HG02943 (cell line): Measurements from ENCODE around the gene STX16.

ENCODE experiments used
- ATAC-seq: cut with Tn5 transposase; IDR thresholded peaks from one replicate; pipeline ENCODE4 v1.9.1; 2021; ENCODE audit warnings: mild to moderate bottlenecking, low read depth, moderate library complexity; ENCODE audit not compliant: unreplicated experiment

Gene STX16

DNA sequence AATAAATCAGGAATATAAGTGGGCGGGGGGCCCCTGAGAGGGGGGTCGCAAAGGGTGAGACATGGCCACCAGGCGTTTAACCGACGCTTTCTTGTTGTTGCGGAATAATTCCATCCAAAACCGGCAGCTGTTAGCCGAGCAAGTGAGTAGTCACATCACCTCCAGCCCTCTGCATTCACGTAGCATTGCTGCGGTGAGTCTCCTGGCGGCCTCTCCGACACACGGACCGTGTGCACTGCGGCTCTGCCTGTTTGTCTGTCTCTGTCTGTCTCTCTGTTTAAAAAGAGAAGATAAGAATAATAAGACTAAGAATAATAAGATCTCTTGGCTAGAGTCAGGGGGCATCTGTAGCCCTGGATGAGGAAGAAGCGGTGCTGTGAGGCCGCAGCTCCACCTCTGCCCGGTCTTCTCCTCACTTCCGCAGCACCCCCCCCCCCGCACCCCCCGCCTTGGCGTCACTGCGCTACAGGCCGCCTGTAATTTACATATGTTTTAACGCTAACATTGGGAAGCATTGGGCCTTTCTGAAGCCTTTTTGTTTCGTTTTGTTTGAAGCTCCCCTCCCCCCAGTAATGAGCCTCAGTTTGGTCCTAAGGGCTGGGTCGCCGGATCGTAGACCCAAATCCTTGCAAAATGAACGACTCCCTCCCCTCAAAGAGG lies 993 bp downstream of the STX16 start:
- ATAC-seq: no peak

DNA sequence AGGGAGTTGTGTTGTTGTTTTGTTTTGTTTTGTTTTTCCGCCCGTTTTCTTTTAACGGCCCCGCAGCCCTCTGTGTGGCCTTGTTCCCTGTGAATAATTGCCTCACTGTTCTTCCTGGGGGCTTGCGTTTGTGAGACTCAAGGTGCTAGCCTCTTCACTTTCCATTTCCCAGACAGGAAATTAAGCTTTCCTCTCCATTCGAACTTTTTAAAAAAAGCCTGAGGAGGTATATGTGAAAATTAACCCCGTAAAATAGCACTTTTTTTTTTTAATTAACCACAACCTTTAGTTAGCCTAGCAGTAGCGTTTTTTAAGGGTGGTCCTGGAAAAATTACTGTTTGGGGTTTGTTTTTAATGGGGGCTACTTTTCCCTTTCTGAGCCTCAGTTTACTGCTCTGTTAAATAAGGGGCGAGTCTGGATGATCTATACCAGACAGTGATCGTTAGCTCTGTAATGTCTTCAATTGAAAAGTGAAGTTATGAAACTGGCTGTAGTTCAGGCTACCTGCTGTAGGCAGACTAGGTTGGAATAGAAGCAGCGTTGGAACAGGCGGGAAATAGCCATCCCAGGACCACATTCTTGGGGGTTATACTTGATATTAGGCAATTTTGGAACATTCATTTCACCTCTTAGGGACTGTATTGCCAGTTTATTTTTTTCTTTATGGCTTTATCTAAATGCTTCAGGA lies 1.7 kb downstream of the STX16 start:
- ATAC-seq: no peak

DNA sequence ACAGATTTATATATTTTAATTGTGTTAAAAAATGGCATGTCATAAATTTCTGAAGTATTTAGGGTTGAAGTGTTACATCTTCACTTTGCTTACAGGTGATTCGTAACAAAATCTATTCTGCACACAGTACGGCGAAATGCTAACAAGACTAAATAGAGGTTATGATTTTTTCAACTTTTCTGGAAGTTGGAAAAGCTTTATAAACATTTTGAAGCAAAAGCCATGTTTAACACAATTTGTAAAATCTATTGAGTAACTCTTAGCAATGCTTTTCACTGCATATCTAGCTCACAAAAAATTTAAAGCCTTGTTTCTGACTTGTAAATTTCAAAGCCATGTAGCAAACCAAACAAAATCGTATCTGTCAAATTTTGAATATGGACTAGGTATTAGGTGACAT lies 3.3 kb downstream of the STX16 start:
- ATAC-seq: no peak

DNA sequence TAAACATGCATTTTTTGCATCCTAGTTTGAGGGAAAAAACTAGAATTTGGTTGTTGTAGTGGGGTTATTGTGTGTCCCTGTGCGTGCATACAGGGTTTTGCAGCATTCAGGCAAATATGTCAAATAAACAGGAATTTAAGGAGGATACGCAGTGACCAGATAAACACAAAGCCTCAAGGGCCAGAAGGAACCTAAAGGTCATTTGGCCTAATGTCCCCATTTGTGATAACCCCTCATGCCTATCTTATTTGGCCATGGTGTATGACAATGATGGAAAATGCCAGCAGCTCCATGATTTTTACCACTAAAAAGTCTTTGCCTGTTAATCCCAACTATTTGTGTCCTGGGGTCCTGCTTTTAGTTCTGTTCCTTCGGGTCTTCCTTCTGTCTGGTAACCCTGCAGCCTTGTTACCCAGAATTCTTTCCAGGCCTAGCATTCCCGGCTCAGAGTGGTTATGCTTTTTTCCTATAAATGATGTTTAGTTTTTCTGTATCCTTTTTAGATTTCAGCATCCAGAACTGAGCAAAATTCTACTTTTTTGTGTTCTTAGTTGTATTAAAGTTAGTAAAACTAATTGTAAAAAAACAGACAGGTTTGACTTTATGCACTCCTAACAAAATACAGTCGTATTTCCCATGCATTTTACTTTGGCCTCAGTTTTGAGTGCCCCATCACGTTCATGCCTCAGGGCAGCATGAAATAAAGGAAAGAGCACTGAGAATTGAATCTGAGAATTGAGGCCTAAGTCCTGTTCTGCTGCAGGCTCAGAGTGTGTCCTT lies 4.4 kb downstream of the STX16 start:
- no peak for ATAC-seq

DNA sequence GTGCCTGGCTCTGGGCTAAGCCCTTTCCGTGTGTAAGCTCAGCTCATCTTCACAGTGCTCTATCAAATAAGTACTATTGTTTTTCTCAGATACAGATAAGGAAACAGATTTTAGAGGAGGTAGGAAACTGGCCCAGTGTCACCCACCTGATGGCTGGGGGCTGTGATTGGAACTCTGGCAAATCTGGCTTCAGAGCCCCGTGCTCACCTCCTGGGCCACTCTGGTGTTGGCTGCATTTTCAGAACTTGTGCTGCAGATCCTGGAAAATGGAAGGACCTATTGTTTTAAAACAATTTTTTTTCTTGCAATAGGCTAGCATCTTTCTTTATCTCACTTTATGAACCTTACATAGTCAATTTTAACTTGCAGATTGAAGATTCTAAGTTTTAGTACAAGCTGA lies 5.7 kb downstream of the STX16 start:
- ATAC-seq: no peak

DNA sequence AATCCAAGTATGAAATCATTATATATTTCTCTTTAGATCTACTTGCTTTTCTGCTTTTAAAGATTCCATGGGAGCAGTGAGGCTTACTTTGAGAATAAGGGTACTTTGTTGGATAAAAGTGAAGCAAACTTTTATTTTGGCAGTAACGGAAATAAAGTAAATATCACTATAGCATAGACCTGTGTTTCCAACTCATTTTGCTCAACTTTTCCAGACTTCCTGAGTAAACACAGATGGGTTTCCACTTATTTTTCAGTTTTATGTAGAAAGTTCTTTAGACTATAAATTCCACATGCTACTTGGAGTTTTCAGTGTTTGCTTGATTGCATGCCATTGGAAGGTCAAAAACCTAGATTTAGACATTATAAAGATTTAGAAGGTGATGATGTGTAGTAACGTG lies 6.2 kb downstream of the STX16 start:
- ATAC-seq: no peak

DNA sequence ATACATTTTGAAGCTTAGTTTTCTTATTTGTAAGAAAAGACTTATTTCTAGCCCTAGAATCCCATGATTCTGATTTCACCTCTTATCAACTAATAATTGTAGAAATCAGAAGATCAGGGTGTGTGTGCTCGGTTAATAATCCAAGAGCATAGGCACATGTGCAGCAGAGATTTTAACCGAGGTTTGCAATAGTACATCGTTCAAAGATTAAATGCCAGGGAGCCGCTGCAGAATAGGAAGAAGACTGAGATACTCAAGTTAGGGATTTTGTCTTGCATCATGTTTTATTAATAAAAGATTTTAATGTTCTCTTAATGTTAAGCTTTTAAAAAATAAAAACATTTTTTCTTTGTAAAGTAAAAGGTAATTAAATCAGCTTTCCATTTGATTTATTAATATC lies 6.9 kb downstream of the STX16 start:
- no peak for ATAC-seq

DNA sequence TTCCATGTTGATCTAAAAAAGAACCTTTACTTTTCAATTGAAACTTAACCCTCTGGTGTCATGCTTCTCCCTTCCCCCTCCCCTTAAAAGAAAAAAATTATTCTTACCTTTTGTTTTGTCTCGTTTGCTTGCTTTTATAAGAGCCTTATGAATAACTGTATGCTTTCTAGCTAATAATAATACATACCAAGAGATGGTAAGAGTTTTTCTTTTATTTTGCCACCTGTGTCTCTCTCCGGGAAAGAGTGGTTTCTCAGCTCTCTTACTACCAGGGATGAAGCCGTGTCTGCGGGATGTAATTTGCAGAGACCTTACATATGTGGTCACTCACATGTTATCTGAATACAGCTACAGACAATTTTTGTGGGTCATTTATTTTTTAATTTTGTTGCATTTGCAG lies 7.7 kb downstream of the STX16 start:
- ATAC-seq: no peak

DNA sequence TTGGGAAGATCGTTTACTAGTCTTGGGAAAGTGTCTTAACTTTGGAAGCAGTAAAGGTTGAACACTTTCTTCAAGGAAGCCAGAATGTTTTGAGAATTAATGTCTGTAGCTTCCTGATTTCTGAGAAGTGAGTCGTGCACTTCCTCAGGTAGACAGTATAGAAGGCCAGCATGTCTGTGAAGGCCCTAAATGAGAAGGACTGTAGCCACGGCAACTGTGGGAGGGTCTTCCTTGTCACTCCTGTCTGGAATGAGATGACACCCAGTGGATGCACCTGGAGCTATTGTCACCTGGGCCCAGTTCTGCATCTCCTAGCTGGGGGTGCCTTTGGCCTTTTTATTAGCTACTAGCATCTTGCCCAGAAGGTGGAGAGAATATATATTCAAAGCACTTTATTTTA lies 8.8 kb downstream of the STX16 start:
- ATAC-seq: no peak

DNA sequence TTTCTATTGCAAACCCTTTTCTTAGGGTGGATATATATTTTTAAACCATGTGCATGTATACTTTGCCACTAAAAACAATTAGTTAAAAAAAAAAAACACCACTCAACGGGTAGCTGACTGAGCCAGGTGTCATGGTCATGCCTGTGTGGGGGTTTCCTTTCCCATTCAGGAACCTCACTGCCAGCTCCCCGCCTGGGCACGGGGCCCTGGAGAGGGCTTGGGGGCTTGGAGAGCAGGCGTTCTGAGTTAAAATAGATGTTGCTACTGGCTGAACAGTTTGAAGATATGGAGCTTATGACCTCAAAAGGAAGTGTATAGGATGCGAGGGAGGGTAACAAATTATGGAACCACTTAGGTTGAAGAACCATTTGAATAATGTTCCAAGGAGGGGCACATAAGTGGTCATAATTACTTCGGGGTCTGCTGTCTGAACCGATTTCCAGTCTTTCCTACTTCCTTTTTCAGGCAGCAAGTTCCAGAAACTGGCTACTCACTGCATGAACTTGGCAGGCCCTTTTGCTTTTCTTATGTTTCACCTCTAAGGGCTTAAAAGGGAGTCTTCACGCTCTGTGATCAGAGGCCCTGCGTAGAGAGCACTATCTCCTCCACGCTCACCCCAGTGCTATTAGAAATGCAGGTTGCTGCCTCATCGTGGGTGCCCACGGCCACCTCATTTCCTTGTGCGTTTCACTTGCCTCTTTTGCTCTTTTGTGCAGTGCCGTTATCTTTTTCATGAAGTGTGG lies 9.9 kb downstream of the STX16 start:
- ATAC-seq: no peak

DNA sequence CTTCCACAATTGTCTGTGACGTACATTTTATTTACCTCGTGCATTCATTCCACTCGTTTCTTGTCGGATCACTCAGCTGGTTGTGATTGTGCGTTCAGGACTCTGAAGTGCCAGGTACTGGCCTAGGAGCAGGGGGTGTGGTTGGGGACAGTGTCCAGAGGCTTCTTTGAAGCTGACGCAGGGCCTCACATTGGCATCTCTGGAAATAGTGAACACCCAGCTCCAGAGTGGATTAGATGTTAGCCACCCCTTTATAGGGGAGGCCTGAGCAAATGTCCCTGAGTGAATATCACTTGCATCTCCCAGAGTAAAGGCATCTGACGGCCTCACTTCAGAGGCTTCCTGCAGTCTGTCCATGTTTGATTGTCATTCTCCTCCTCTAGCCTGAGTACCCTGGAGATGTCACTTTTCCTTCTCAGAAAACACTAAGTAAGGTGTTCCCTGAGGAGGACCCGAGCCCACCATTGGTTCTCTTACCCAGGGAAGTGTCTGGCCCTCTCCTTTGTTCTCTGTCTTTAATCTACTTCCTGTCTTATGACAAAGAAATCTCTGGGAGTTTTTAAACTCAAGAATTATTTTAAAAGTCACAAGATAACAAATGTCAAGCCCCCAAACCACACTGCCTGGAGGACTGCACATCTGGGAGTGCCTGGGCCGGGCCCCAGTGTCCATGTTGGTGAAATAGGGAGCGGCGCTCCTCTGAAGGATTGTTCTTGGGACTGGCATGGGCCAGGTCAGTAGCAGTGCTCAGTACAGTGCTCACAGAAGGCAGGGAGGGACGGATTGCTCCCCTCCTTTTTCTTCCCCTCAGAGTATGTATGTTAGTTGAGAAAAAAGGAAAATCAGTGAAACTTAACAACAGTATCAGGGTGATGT lies 10.8 kb downstream of the STX16 start:
- ATAC-seq: no peak

DNA sequence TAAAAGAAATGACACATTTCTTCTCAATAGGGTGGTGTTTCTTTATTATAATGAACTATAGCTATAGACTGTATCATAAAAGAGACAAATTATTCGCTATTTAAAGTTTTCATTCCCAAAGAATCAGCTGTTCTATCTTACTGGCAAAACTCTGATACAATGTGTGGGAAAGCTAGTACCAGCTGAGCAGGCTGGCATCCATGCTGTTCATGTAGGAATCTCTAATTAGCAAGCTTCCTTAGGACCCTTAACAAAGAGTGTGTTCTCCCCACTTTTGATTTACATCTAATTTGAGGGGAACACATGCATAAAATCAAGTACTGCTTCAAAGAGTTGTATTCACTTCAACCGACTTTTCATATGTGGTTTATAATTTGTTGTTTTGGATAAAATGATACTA lies 13.2 kb downstream of the STX16 start:
- no peak for ATAC-seq

DNA sequence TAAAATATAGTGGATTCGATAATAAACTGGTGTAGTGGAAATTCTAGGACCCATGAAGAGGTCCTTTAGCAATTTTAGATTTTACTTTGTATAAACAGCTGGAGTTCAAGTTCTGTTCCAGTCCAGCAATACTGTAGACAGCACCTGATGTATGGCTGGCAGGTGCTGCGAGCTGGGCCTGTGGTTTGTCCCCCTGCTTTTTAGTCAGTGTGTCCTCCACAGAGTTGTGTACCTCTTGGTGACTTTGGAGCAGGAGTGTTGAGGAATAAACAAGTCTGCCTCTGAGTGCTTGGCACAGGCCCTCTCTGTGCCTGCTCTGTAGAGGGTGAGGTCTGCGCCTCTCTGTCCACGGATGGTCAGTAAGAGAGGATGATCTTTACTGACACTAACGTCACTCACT lies 13.8 kb downstream of the STX16 start:
- ATAC-seq: no peak

DNA sequence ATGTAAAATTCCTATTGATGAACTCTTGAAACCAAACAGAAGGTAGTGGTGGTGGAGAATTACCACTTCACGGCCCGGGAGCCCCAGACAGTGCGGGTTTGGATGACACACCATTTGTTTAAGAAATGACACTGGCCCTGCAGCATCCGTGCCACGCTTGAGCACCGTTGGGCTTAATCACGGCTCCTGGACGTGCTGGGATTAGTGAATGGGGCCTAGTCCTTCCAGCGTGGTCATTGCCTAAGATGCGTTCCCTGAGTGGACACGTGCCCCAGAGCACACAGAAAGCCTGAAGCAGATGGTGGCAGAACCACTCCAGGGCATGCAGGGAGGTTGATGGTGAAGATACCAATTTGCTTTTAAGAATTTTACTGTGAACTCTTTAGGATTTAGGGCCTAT lies 14.5 kb downstream of the STX16 start:
- no peak for ATAC-seq

DNA sequence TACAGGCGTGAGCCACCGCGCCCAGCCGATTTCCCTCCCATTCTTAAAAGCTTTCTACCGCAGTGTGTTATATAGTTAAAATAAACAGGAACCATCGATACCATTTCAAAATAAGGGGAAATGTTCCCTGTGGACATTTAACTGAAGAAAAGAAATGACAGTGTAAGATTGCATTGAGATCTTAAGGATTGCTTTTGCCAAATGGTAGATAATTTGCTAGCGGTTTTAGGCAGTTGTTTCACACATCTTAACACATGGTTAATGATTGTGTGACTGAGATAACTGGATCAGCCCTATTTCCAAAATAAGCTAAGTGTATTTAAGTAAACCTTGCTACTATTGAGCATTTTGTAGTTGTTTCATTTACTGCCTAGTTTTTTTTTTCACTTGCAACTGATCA lies 15.6 kb downstream of the STX16 start:
- ATAC-seq: no peak

DNA sequence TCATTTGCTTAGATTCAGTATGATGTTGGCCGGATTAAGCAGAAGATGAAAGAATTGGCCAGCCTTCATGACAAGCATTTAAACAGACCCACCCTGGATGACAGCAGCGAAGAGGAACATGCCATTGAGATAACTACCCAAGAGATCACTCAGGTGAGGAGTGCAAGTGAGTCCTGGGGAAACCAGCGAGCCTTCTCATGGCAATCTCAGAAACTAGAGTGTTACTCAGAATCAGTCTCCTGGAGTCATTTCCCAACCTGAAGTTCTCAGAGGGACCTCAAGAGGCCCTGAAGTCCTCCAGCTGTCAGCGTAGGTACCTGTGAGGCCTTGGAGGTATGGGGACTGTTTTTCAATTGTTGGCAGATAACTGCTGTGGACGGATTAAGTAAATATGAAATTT lies 16.9 kb downstream of the STX16 start:
- no peak for ATAC-seq

DNA sequence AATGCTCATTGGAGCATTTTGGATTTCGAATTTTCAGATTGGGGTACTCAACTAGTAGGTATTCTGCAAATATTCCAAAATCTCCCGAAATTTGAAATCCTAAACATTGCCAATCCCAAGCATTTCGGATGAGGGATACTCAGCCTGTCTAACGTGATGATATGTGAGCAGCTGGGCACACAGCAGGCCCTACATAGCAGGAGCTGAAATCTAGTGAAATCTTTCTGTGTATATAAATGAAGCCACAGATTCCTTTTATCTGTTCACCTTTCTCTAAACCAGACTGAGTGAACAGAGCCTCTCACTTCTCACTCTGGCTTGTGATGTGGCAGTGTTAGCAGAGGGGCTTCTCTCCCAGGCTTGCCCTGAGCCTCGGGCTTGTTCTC lies 17.8 kb downstream of the STX16 start:
- ATAC-seq: no peak

DNA sequence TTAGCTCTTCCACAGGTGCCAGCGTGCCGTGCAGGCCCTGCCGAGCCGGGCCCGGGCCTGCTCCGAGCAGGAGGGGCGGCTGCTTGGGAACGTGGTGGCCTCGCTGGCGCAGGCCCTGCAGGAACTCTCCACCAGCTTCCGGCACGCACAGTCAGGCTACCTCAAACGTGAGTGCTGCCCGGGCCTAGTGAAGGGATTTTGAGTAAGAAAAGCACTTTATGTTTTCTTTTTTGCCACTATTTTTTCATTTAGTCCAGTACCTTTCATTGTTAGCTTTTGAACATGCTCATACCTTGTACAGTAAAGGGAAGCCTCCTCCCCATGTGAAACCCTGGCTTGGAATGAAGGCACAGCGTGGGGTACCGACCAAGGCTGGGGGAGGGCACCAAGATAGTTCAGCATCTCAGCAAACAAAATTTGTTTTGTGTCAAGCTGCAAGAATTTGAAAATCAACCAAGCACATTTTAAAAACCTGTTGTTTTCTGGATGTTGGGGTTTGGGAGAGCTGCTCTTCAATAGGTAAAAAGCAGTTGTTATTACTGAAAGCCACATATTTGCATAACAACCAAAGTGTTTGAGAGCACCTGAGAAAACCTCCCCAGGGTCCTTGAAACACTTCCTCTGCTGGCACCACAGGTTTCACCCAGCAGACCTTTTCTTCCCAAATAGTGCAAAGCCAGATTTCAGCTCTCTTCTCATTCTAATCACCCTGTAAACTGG lies 18.4 kb downstream of the STX16 start:
- ATAC-seq: peak; percentile 50

DNA sequence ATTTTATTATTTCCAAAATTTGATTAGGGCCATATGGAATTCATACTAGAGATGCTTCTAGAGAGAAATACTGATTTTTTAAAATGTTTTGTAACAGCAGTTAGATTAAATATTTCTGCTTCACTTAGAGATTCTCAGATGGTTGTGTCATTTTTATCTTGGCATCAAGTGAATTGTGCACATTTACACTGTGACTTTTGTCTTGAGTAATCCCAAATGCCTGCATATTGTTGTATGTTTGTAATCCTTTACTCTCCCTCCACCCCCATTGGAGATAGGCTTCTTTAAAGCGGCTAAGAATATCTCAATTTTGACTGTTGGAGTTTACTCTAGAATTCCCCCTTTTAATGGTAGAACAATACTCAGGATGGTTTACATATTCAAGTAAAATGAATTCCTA lies 19.0 kb downstream of the STX16 start:
- no peak for ATAC-seq

DNA sequence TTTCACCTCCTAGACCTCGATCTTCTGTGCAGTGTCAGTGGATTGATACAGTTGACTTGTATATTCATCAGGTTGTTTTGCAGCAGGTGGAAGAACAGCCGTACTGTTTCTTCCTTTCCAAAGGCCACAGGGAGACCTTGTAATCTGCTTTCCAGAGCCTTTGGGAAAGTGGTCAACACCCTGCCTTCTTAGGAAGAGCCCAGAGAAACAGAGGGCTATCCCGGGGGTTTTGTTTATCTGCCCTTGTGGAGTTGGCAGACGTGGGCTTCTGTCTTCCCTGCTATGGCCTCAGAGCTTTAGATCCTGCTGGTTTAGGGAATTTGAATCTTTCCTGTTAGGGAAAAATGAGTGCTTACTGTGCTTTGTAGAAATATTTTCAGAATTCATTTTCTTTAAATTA lies 19.6 kb downstream of the STX16 start:
- no peak for ATAC-seq
